ENCODE results near the gene RBMS1. TPM values are rescaled to one million over a fixed set of nuclear protein-coding genes. Genes with fewer than 3 reads are reported as not detected.
"Not testable (repeated sequence)": the region's sequence is repeated elsewhere in the genome, so short reads cannot be mapped to it uniquely, and the experiment has no call there.

RBMS1 gene
- total RNA-seq, 5 donors from 2014 or later (not counting 1 experiment from before 2014, with no cell fraction given): 94.2 to 137 (median 105) TPM

- Mint-ChIP-seq H3K36me3 (peaks cover 11% of the 10 kb centered on the region), H3K27ac (no peak overlapping the region), H3K27me3 (no peaks in the 10 kb centered on the region), H3K4me3 (no peak overlapping the region), H3K4me1 (peaks cover 16 to 42% (median 32%) of the 10 kb centered on the region in 3 donors), H3K9me3 (no peaks in the 10 kb centered on the region)
- Histone ChIP-seq H3K36me3 (ENCODE audit: control insufficient read depth in 2 of 2, extremely low read depth in 1 of 2, insufficient read depth in 1 of 2, low read length in 1 of 2) (no peaks in the 10 kb centered on the region), H3K4me3 (ENCODE audit: control insufficient read depth in 1 of 2, extremely low read depth in 1 of 2, low read length in 1 of 2) (no peak overlapping the region), H3K27ac (ENCODE audit: low read length) (no peak overlapping the region), H3K27me3 (replicated peaks in 1 of 2; ENCODE audit: control insufficient read depth in 2 of 2, extremely low read depth in 1 of 2, insufficient read depth in 2 of 2, low read length in 1 of 2) (no peaks in the 10 kb centered on the region), H3K9me3 (no peaks in the 10 kb centered on the region), H3K4me1 (ENCODE audit: control insufficient read depth in 1 of 2, extremely low read depth in 1 of 2, insufficient read depth in 2 of 2, low read length in 2 of 2) (peaks cover 7 to 22% of the 10 kb centered on the region in 2 experiments)
- POLR2A ChIA-PET: no interaction called here
- DNase-seq (no peak), ATAC-seq (replicated peaks in 1 of 4) (no peak)
- CTCF ChIA-PET: no interaction called here
- WGBS (ENCODE audit: insufficient coverage): 81% methylated on average over 2 of the region's 2 CpGs
Measured at GRCh38 chr2:160454070-160454797, 39.4 kb downstream of the RBMS1 start.

- Histone ChIP-seq H3K4me3 (ENCODE audit: control insufficient read depth in 1 of 2, extremely low read depth in 1 of 2, low read length in 1 of 2) (no peak overlapping the region), H3K27ac (ENCODE audit: low read length) (no peak overlapping the region), H3K36me3 (ENCODE audit: control insufficient read depth in 2 of 2, extremely low read depth in 1 of 2, insufficient read depth in 1 of 2, low read length in 1 of 2) (no peaks in the 10 kb centered on the region), H3K9me3 (no peaks in the 10 kb centered on the region), H3K4me1 (ENCODE audit: control insufficient read depth in 1 of 2, extremely low read depth in 1 of 2, insufficient read depth in 2 of 2, low read length in 2 of 2) (peaks cover 7 to 16% of the 10 kb centered on the region in 2 experiments), H3K27me3 (replicated peaks in 1 of 2; ENCODE audit: control insufficient read depth in 2 of 2, extremely low read depth in 1 of 2, insufficient read depth in 2 of 2, low read length in 1 of 2) (no peaks in the 10 kb centered on the region)
- Mint-ChIP-seq H3K36me3 (peaks cover 11% of the 10 kb centered on the region), H3K27me3 (no peaks in the 10 kb centered on the region), H3K27ac (no peak overlapping the region), H3K9me3 (no peaks in the 10 kb centered on the region), H3K4me1 (peaks cover 14 to 34% (median 23%) of the 10 kb centered on the region in 3 donors), H3K4me3 (no peak overlapping the region)
- 83% methylated on average over 2 of the region's 3 CpGs for WGBS (ENCODE audit: insufficient coverage)
- ChIA-PET CTCF (no interaction called here), POLR2A (no interaction called here)
- no peak for ATAC-seq (replicated peaks in 1 of 4)
- no peak for DNase-seq
Measured at GRCh38 chr2:160453111-160453820, 40.3 kb downstream of the RBMS1 start.

GRCh38 chr2:160450486-160450885 lies 43.1 kb downstream of the RBMS1 start:
- Histone ChIP-seq H3K27ac (ENCODE audit: low read length) (no peak overlapping the region), H3K9me3 (no peaks in the 10 kb centered on the region), H3K27me3 (replicated peaks in 1 of 2; ENCODE audit: control insufficient read depth in 2 of 2, extremely low read depth in 1 of 2, insufficient read depth in 2 of 2, low read length in 1 of 2) (no peaks in the 10 kb centered on the region), H3K4me3 (ENCODE audit: control insufficient read depth in 1 of 2, extremely low read depth in 1 of 2, low read length in 1 of 2) (no peak overlapping the region), H3K4me1 (ENCODE audit: control insufficient read depth in 1 of 2, extremely low read depth in 1 of 2, insufficient read depth in 2 of 2, low read length in 2 of 2) (peaks cover 0 to 18% of the 10 kb centered on the region in 2 experiments), H3K36me3 (ENCODE audit: control insufficient read depth in 2 of 2, extremely low read depth in 1 of 2, insufficient read depth in 1 of 2, low read length in 1 of 2) (no peaks in the 10 kb centered on the region)
- H3K4me1 Mint-ChIP-seq: peaks cover 22 to 33% (median 24%) of the 10 kb centered on the region in 3 donors
- H3K36me3 Mint-ChIP-seq: peaks cover 21% of the 10 kb centered on the region
- H3K27ac Mint-ChIP-seq: no peak overlapping the region
- POLR2A ChIA-PET: interaction anchor here in 1 of 2 donors (0.6 kb wide), 1 partner anchor 51 kb away, joined by 3 read pairs; no protein-coding TSS in a partner anchor
- H3K4me3 Mint-ChIP-seq: no peak overlapping the region
- no peaks in the 10 kb centered on the region for H3K9me3 Mint-ChIP-seq
- CTCF ChIA-PET: interaction anchor here in 1 of 2 donors (0.7 kb wide), 1 partner anchor 1857 kb away, joined by 4 read pairs; no protein-coding TSS in a partner anchor
- no peak for ATAC-seq (replicated peaks in 1 of 4)
- no peak for DNase-seq
- no peaks in the 10 kb centered on the region for H3K27me3 Mint-ChIP-seq

GRCh38 chr2:160448821-160449220 lies 44.8 kb downstream of the RBMS1 start:
- ATAC-seq (replicated peaks in 1 of 4); H3K4me1 ChIP-seq (ENCODE audit: control insufficient read depth in 1 of 2, extremely low read depth in 1 of 2, insufficient read depth in 2 of 2, low read length in 2 of 2); H3K4me3 Mint-ChIP-seq; H3K27ac Mint-ChIP-seq; POLR2A ChIA-PET; H3K27me3 ChIP-seq (replicated peaks in 1 of 2; ENCODE audit: control insufficient read depth in 2 of 2, extremely low read depth in 1 of 2, insufficient read depth in 2 of 2, low read length in 1 of 2); H3K4me3 ChIP-seq (ENCODE audit: control insufficient read depth in 1 of 2, extremely low read depth in 1 of 2, low read length in 1 of 2); H3K9me3 ChIP-seq; H3K36me3 ChIP-seq (ENCODE audit: control insufficient read depth in 2 of 2, extremely low read depth in 1 of 2, insufficient read depth in 1 of 2, low read length in 1 of 2); DNase-seq; H3K9me3 Mint-ChIP-seq; H3K27me3 Mint-ChIP-seq; CTCF ChIA-PET; H3K27ac ChIP-seq (ENCODE audit: low read length): not testable (repeated sequence)
- Mint-ChIP-seq H3K36me3 (peaks cover 23% of the 10 kb centered on the region), H3K4me1 (peaks cover 24 to 37% (median 27%) of the 10 kb centered on the region in 3 donors)
- WGBS (ENCODE audit: insufficient coverage): 91% methylated on average over 15 of the region's 29 CpGs

GRCh38 chr2:160445673-160446072 lies 47.9 kb downstream of the RBMS1 start:
- Mint-ChIP-seq H3K27me3 (no peaks in the 10 kb centered on the region), H3K27ac (no peak overlapping the region), H3K4me1 (peaks cover 24 to 37% (median 28%) of the 10 kb centered on the region in 3 donors), H3K4me3 (no peak overlapping the region), H3K36me3 (peaks cover 35% of the 10 kb centered on the region), H3K9me3 (peaks cover 0 to 7% (median 0%) of the 10 kb centered on the region in 3 donors)
- peaks cover 0 to 4% of the 10 kb centered on the region in 2 experiments for H3K4me1 ChIP-seq (ENCODE audit: control insufficient read depth in 1 of 2, extremely low read depth in 1 of 2, insufficient read depth in 2 of 2, low read length in 2 of 2)
- ChIA-PET POLR2A (interaction anchor here in 1 of 2 donors (0.6 to 1.7 kb wide), 3 partner anchors 9 to 36 kb away, joined by 3 to 4 read pairs (median 3); no protein-coding TSS in a partner anchor), CTCF (interaction anchor here in 1 of 2 donors (0.6 kb wide), 1 partner anchor 17 kb away, joined by 3 read pairs; no protein-coding TSS in a partner anchor)
- ATAC-seq (replicated peaks in 1 of 4) (no peak), DNase-seq (no peak)
- no peak overlapping the region for H3K4me3 ChIP-seq (ENCODE audit: control insufficient read depth in 1 of 2, extremely low read depth in 1 of 2, low read length in 1 of 2)
- no peaks in the 10 kb centered on the region for H3K27me3 ChIP-seq (replicated peaks in 1 of 2; ENCODE audit: control insufficient read depth in 2 of 2, extremely low read depth in 1 of 2, insufficient read depth in 2 of 2, low read length in 1 of 2)
- H3K27ac ChIP-seq (ENCODE audit: low read length): no peak overlapping the region
- no CpG with 5 or more reads among the region's 1 CpG for WGBS (ENCODE audit: insufficient coverage)
- no peaks in the 10 kb centered on the region for H3K36me3 ChIP-seq (ENCODE audit: control insufficient read depth in 2 of 2, extremely low read depth in 1 of 2, insufficient read depth in 1 of 2, low read length in 1 of 2)
- no peaks in the 10 kb centered on the region for H3K9me3 ChIP-seq

- H3K4me3 Mint-ChIP-seq: no peak overlapping the region
- no peaks in the 10 kb centered on the region for H3K36me3 ChIP-seq (ENCODE audit: control insufficient read depth in 2 of 2, extremely low read depth in 1 of 2, insufficient read depth in 1 of 2, low read length in 1 of 2)
- DNase-seq (no peak), ATAC-seq (replicated peaks in 1 of 4) (no peak)
- WGBS (ENCODE audit: insufficient coverage): 90% methylated on average over 2 of the region's 7 CpGs
- no peaks in the 10 kb centered on the region for H3K27me3 Mint-ChIP-seq
- peaks cover 0 to 4% of the 10 kb centered on the region in 2 experiments for H3K4me1 ChIP-seq (ENCODE audit: control insufficient read depth in 1 of 2, extremely low read depth in 1 of 2, insufficient read depth in 2 of 2, low read length in 2 of 2)
- peaks cover 47% of the 10 kb centered on the region for H3K36me3 Mint-ChIP-seq
- H3K4me1 Mint-ChIP-seq: peaks cover 21 to 40% (median 36%) of the 10 kb centered on the region in 3 donors
- no peak overlapping the region for H3K27ac Mint-ChIP-seq
- no peak overlapping the region for H3K4me3 ChIP-seq (ENCODE audit: control insufficient read depth in 1 of 2, extremely low read depth in 1 of 2, low read length in 1 of 2)
- H3K9me3 Mint-ChIP-seq: peaks cover 0 to 7% (median 0%) of the 10 kb centered on the region in 3 donors
- POLR2A ChIA-PET: no interaction called here
- H3K27me3 ChIP-seq (replicated peaks in 1 of 2; ENCODE audit: control insufficient read depth in 2 of 2, extremely low read depth in 1 of 2, insufficient read depth in 2 of 2, low read length in 1 of 2): no peaks in the 10 kb centered on the region
- no peaks in the 10 kb centered on the region for H3K9me3 ChIP-seq
- no peak overlapping the region for H3K27ac ChIP-seq (ENCODE audit: low read length)
- CTCF ChIA-PET: no interaction called here
Measured at GRCh38 chr2:160442603-160443002, 51.0 kb downstream of the RBMS1 start.

All from T-cell (primary cell).